Measurements from ENCODE around the gene LRCH3.
"Not testable (repeated sequence)": the region's sequence is repeated elsewhere in the genome, so short reads cannot be mapped to it uniquely, and the experiment has no call there.

The LRCH3 gene

GRCh38 chr3:197841789-197842188, 50.7 kb downstream of the LRCH3 start:
- DNase-seq: no peak

DNA sequence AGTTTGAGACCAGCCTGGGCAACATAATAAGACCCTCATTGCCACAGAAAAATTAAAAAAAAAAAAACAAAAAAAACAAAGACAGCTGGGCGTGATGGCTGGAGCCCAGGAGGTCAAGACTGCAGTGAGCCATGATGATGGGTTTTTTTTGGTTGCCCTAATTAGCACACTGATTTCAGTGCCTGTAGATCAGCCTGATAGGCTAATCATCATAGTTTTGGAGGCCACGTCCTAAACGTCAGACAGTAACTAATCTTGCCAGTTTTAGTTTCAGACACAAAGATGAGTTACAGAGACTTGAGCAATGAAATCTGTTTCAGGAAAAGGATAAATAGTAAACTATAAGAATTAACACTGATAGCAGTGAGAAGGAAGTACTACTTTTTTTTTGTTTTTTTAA, 55.4 kb downstream of the LRCH3 start:
- no peak for DNase-seq

GRCh38 chr3:197847866-197848401, 56.9 kb downstream of the LRCH3 start:
- peak; percentile 29 for DNase-seq

GRCh38 chr3:197854596-197855343, 63.7 kb downstream of the LRCH3 start:
- no peak for DNase-seq

DNA sequence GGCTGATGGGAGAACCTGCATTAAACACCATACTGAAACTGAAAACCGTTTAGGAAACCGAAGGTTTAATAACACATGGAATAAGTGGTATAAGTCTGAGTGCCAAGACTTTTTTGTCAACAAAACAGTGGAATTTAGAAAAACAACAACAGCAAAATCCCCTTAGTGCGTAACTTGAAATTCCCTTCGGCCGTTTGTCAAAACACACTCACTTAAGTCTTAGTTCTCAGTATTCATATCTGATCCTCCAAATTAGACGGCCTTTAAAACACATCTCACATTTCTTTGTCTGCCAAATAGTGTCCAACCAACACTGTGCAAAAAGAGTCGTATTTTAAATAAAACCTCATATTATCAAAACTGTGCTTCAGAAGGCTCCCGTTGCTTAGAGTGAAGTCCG, 64.5 kb downstream of the LRCH3 start:
- no peak for DNase-seq

- no peak for DNase-seq
Measured at GRCh38 chr3:197856199-197856816, 65.3 kb downstream of the LRCH3 start.

GRCh38 chr3:197858133-197858532, 67.1 kb downstream of the LRCH3 start:
- DNase-seq: no peak

GRCh38 chr3:197858598-197858997, 67.5 kb downstream of the LRCH3 start:
- no peak for DNase-seq

GRCh38 chr3:197866035-197866434, 75.0 kb downstream of the LRCH3 start:
- no peak for DNase-seq

- DNase-seq: no peak
Measured at GRCh38 chr3:197873329-197873728, 82.3 kb downstream of the LRCH3 start.

- no peak for DNase-seq
Measured at GRCh38 chr3:197874064-197874463, 83.0 kb downstream of the LRCH3 start.

DNA sequence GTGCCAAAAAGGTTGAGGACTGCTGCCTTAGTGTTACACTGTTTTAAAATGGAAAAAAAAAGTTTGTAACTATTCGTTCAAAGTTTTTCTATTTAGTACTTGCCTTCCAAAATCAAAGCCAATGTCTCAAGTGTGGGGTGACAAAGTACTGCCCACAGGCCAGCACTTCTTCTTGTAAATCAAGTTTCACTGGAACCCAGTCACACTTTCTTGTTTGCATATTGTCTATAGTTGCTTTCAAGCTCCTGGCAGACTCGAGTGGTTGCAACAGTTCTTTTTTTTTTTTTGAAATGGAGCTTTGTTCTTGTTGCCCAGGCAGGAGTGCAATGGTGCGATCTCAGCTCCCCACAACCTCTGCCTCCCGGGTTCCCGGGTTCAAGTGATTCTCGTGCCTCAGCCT, 83.6 kb downstream of the LRCH3 start:
- no peak for DNase-seq

DNA sequence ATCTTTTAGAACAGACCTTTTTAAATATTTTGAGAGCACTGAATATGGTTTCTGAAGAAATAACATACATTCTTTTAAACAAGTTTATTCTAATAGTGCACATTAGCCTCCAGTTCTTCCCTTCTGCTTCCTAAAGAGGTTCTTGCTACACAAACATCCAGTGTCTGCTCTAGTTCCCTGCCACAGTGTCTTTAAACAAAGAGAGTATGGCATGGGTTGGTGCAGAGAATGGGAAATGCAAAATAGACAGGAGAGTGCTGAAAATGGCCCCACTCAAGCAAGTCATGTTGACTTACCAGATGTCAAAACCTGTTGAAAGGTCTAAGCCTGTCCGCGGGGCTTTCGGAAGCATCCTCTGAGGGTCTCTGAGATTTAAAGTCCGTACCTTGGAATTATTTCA, 86.8 kb downstream of the LRCH3 start:
- DNase-seq: no peak

- no peak for DNase-seq
Measured at GRCh38 chr3:197878427-197878826, 87.4 kb downstream of the LRCH3 start.

- DNase-seq: no peak
Measured at GRCh38 chr3:197880491-197881269, 89.6 kb downstream of the LRCH3 start.

DNA sequence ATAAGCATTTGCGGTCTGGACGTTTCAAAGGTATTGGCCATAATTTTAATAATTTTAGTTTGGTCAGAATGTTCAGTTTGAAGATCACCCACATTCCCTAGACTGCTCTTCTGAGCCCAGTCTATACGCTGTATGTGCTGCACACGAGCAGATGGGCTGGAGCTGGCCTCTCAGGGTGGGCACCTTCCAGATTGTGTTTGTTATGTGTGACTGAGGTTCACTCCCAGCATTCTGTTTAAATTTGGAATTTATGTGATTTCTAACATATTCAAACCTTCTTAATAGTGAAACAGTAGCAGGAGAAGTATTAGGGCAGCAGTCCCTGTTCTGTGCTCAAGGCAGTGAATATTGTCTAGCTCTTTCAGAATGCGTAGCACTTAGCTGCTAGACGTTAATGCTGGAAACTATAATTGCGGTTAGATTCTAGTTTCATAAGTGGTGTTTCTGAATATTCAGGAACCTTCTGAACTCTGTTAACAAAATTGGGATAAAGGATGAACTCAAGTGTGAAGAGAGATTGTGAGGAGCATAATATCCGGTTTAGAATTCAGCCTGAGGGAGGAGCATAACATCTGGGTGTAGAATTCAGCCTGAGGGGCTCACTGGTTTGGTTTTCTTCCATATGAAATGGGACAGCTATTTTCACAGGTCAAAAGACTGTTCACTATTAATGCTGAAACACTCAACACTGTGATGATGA, 90.4 kb downstream of the LRCH3 start:
- no peak for DNase-seq

DNA sequence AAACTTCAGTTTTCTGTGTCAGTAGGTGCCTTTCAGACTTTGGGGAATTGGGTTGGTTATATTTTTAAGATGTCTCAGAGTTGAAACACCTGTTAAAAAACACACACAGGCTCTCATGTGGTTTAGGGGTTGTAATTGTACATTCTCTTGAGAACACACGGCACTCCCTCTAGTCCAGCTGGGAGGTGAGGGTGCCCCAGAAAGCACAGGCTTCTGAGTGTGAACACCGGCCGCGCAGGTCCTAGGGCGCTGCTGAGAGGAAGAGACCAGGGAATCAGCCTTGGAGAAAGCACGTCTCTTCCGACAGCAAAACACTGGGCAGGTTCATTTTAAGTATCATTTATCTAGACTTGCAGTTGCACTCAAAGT, 90.9 kb downstream of the LRCH3 start:
- no peak for DNase-seq

DNA sequence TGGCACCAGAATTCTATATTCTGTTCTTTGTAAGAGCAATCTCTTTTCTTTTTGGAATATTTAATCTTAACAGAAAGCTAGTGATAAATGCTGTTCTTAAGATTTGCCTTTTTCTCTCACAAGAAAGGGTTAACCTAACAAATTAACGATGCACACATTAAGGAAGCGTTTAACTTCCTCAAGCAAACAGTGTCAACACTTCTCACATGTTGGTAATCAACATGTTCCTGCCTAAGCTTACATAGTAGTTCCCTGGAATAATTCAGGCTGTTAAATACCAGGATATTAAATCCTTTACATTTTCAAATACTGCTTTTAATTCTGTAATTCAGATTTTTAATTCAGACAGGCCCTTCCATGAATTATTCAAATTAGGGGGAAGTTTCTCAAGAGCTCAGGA, 91.5 kb downstream of the LRCH3 start:
- no peak for DNase-seq

DNA sequence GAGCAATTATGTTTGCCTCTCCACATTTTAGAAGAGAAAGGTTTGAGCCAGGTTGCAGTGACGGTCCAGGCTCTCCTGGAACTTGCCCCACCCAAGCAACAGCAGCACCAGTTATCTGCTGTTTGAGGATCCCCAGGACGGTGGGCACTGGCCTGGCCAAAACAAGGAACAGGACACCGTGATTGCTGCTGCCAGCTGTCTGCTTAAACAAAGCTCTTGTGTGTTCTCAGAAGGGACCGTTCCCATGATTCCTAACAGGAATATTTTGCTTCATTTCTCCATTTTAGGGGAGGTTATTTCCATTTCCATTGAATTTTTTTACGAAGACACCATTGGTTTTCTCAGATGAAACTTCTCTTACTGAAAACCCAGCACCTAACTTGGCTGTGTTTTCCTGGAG, 92.5 kb downstream of the LRCH3 start:
- no peak for DNase-seq

DNA sequence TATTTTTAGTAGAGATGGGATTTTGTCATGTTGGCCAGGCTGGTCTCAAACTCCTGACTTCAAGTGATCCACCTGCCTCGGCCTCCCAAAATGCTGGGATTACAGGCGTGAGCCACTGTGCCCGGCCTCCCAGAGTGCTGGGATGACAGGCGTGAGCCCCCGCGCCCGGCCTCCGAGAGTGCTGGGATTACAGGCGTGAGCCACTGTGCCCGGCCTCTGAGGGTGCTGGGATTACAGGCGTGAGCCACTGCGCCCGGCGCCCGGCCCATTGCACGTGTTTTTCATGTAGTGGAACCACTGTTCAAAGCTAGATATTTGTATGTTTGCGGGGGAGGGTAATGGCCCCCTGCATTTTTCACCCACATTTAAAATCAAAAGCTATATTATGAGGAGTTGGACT, 93.3 kb downstream of the LRCH3 start:
- not testable (repeated sequence) for DNase-seq

DNA sequence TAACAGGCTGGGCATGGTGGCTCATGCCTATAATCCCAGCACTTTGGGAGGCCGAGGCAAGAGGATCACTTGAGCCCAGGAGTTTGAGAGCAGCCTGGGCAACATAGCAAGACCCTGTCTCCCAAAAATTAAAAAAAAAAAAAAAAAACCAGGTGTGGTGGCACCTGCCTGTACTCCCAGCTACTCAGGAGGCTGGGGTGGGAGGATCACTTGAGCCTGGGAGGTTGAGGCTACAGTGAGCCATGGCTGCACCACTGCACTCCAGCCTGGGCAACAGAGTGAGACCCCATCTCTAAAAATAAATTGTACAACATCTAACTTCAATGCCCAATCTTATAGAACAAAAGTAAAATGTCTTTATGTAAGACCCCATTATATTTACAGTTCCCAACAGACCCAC, 95.0 kb downstream of the LRCH3 start:
- DNase-seq: not testable (repeated sequence)

- DNase-seq: not testable (repeated sequence)
Measured at GRCh38 chr3:197887430-197888053, 96.5 kb downstream of the LRCH3 start.

GRCh38 chr3:197888511-197888910, 97.5 kb downstream of the LRCH3 start:
- no peak for DNase-seq
